Measurements from ENCODE around the gene INSM1.
"Not testable (repeated sequence)": the region's sequence is repeated elsewhere in the genome, so short reads cannot be mapped to it uniquely, and the experiment has no call there.

Gene INSM1

GRCh38 chr20:20367575-20368417 is at the start of gene INSM1:
Gene INSM1 (plus strand): TSS chr20:20368104. CDS start chr20:20368268, 164 bp downstream.
- DNase-seq = no peak

GRCh38 chr20:20318365-20319161 is 49.3 kb upstream of the INSM1 start:
- peak; percentile 98 for DNase-seq

- DNase-seq = peak; percentile 36
Measured at GRCh38 chr20:20321134-20321533, 46.8 kb upstream of the INSM1 start.

- no peak for DNase-seq
Measured at GRCh38 chr20:20321917-20322316, 46.0 kb upstream of the INSM1 start.

GRCh38 chr20:20322912-20323311 is 45.0 kb upstream of the INSM1 start:
- no peak for DNase-seq

GRCh38 chr20:20327746-20328145 is 40.2 kb upstream of the INSM1 start:
- DNase-seq = peak; percentile 86

- no peak for DNase-seq
Measured at GRCh38 chr20:20329564-20329963, 38.3 kb upstream of the INSM1 start.

GRCh38 chr20:20331156-20331555 is 36.7 kb upstream of the INSM1 start:
- DNase-seq = peak; percentile 58

GRCh38 chr20:20331817-20332216 is 36.1 kb upstream of the INSM1 start:
- peak; percentile 78 for DNase-seq

GRCh38 chr20:20333866-20334265 is 34.0 kb upstream of the INSM1 start:
- peak; percentile 79 for DNase-seq

- DNase-seq = peak; percentile 8
Measured at GRCh38 chr20:20334489-20334888, 33.4 kb upstream of the INSM1 start.

GRCh38 chr20:20338133-20338730 is 29.7 kb upstream of the INSM1 start:
- no peak for DNase-seq

- DNase-seq = no peak
Measured at GRCh38 chr20:20340443-20340842, 27.5 kb upstream of the INSM1 start.

GRCh38 chr20:20341371-20341770 is 26.5 kb upstream of the INSM1 start:
- DNase-seq = no peak

- no peak for DNase-seq
Measured at GRCh38 chr20:20342066-20342465, 25.8 kb upstream of the INSM1 start.

GRCh38 chr20:20343932-20344331 is 24.0 kb upstream of the INSM1 start:
- DNase-seq = peak; percentile 25

GRCh38 chr20:20344476-20344875 is 23.4 kb upstream of the INSM1 start:
- peak; percentile 10 for DNase-seq

- DNase-seq = peak; percentile 38
Measured at GRCh38 chr20:20353576-20353975, 14.3 kb upstream of the INSM1 start.

- not testable (repeated sequence) for DNase-seq
Measured at GRCh38 chr20:20355503-20355902, 12.4 kb upstream of the INSM1 start.

- no peak for DNase-seq
Measured at GRCh38 chr20:20358801-20359200, 9.1 kb upstream of the INSM1 start.

- no peak for DNase-seq
Measured at GRCh38 chr20:20359628-20360027, 8.3 kb upstream of the INSM1 start.

- peak; percentile 57 for DNase-seq
Measured at GRCh38 chr20:20360464-20360863, 7.4 kb upstream of the INSM1 start.

GRCh38 chr20:20362774-20363433 is 5.0 kb upstream of the INSM1 start:
- peak; percentile 66 for DNase-seq

Data from MV-4-11 (cell line).